ENCODE results near the gene TGIF1. TPM values are rescaled to one million over a fixed set of nuclear protein-coding genes. Genes with fewer than 3 reads are reported as not detected.

Gene TGIF1
- total and polyA plus RNA-seq, 10 of the 15 experiments (the other 5 are each of a cell fraction or from before 2014, with no cell fraction given): 1.8 to 8.5 (median 6.4) TPM

DNA sequence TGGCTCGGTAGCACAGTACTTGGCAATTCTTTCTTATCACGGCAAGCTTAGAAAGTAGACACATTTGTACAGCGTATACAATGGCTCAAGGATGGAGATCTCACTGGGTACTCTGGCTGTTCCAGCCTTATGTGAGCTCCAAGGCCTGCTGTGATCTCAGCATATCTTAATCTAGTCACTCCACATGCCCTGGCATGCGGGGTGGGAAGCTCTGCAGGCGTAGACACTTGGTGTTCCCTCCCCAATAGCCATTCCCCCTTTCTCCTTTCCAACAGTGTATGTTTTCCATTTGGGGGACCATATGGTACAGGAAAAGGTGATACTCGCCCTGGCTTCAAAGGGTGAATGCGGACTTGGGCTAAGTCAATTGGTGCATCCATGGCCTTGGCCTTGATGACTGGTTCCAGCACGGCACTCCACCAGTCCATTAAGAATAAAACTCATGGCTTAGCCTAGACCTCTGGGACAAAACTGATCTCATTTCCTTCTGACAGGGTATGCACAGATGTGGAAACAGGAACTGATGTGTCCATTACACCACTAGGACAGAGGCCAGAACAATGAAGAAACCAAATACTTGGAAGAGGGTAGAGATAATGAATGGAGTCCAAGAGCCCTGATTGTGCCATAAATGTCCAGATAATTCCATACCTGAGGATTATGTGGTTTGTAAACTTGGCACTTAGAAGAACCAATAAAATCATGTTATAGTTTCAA lies 28.4 kb downstream of the TGIF1 start:
- H3K4me3 ChIP-seq: no peak overlapping the region
- H3K9ac ChIP-seq (ENCODE audit: control insufficient read depth, insufficient read depth, low read length): no peak overlapping the region
- DNase-seq (ENCODE audit: low read depth, low spot score): no peak
- in situ Hi-C loops (cut with MboI) (no loop called here), intact Hi-C loops (cut with micrococcal nuclease; ENCODE audit: unreplicated experiment) (no loop called here)
- H3K27ac ChIP-seq (ENCODE audit: control insufficient read depth, insufficient read depth): no peak overlapping the region
- no peak for FAIRE-seq
- H2AFZ ChIP-seq (ENCODE audit: control insufficient read depth, low read depth, low read length): no peak overlapping the region
- no peak overlapping the region for H3K4me2 ChIP-seq (ENCODE audit: control insufficient read depth, insufficient read depth)
- TF ChIP-seq TBL1XR1 (IDR thresholded peaks at IDR 0.05; ENCODE audit: low read depth, low read length): no peak
- no TSS peak for BruUV-seq (replicated peaks)
- H3K9me3 ChIP-seq (replicated peaks; ENCODE audit: control insufficient read depth, insufficient read depth, low read length): no peaks in the 10 kb centered on the region; the same call in 2 of the 3 replicates
- no peaks in the 10 kb centered on the region for H3K4me1 ChIP-seq (ENCODE audit: control insufficient read depth, insufficient read depth, low read length)
- ChIA-PET RAD21 (ENCODE audit: unreplicated experiment) (no interaction called here), CTCF (interaction anchor here (0.9 to 1.1 kb wide), 2 partner anchors 25 to 107 kb away, joined by 3 to 4 read pairs; no protein-coding TSS in a partner anchor), SMC1A (ENCODE audit: uncharacterized antibody, unreplicated experiment) (interaction anchor here (0.6 to 0.7 kb wide), 2 partner anchors 12 to 15 kb away, joined by 3 read pairs; no protein-coding TSS in a partner anchor), POLR2A (no interaction called here)
- WGBS (ENCODE audit: insufficient coverage, insufficient replicate concordance, low lambda C conversion rate, missing lambda C conversion rate): 58% methylated on average over 8 of the region's 8 CpGs
- no peaks in the 10 kb centered on the region for H3K79me2 ChIP-seq (ENCODE audit: control insufficient read depth, insufficient read depth, low read length)
- no peak for ATAC-seq
- no peaks in the 10 kb centered on the region for H4K20me1 ChIP-seq (ENCODE audit: control insufficient read depth, insufficient read depth)
- no peaks in the 10 kb centered on the region for H3K36me3 ChIP-seq (ENCODE audit: control insufficient read depth in 2 of 2, insufficient read depth in 2 of 2, low read length in 1 of 2)
- peaks cover 0 to 2% of the 10 kb centered on the region in 2 experiments; a peak in 2 of 4 replicates for H3K27me3 ChIP-seq (replicated peaks in 1 of 2; ENCODE audit: control insufficient read depth in 2 of 2, insufficient read depth in 2 of 2, low read length in 1 of 2)

DNA sequence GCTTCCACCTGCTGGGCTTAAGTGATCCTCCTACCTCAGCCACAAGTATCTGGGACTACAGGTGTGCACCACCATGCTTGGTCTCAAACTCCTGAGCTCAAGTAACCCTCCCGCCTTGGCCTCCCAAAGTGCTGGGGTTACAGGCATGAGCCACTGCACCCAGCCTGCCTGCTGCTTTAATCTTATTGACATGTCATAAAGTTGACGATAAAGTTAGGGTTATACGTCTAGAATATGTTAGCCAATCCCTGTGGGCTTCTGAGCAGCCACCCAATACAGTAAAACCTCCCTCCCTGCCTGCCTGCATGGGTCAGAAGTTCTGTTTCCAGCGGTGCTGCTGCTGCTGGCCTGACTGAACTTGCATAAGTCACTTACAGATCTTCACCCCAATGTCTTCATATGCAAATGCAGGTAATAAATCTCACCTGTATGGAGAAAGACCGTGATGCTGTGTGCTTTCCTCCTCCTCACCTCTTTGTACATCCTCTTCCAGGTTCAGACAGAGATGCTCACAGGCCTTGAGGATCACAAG lies 30.1 kb downstream of the TGIF1 start:
- CTCF ChIA-PET: no interaction called here

More for the DNA sequence above, 30.1 kb downstream of the TGIF1 start:
- FAIRE-seq (no peak), ATAC-seq (no peak), DNase-seq (ENCODE audit: low read depth, low spot score) (no peak)
- no peaks in the 10 kb centered on the region for H3K9me3 ChIP-seq (replicated peaks; ENCODE audit: control insufficient read depth, insufficient read depth, low read length)
- no peak overlapping the region for H2AFZ ChIP-seq (ENCODE audit: control insufficient read depth, low read depth, low read length)
- RAD21 ChIA-PET (ENCODE audit: unreplicated experiment): no interaction called here
- no peaks in the 10 kb centered on the region for H3K4me1 ChIP-seq (ENCODE audit: control insufficient read depth, insufficient read depth, low read length)
- H3K79me2 ChIP-seq (ENCODE audit: control insufficient read depth, insufficient read depth, low read length): no peaks in the 10 kb centered on the region
- no TSS peak for BruUV-seq (replicated peaks)
- no peak overlapping the region for H3K4me3 ChIP-seq
- no peak overlapping the region for H3K4me2 ChIP-seq (ENCODE audit: control insufficient read depth, insufficient read depth)
- no peaks in the 10 kb centered on the region for H4K20me1 ChIP-seq (ENCODE audit: control insufficient read depth, insufficient read depth)
- SMC1A ChIA-PET (ENCODE audit: uncharacterized antibody, unreplicated experiment): interaction anchor here (0.6 to 1.4 kb wide), 3 partner anchors 73 to 123 kb away, joined by 3 read pairs; no protein-coding TSS in a partner anchor
- H3K36me3 ChIP-seq (ENCODE audit: control insufficient read depth in 2 of 2, insufficient read depth in 2 of 2, low read length in 1 of 2): no peaks in the 10 kb centered on the region
- in situ Hi-C loops (cut with MboI) (no loop called here), intact Hi-C loops (cut with micrococcal nuclease; ENCODE audit: unreplicated experiment) (no loop called here)
- no peak overlapping the region for H3K27ac ChIP-seq (ENCODE audit: control insufficient read depth, insufficient read depth)
- peaks cover 0 to 2% of the 10 kb centered on the region in 2 experiments; a peak in 2 of 4 replicates for H3K27me3 ChIP-seq (replicated peaks in 1 of 2; ENCODE audit: control insufficient read depth in 2 of 2, insufficient read depth in 2 of 2, low read length in 1 of 2)
- no peak overlapping the region for H3K9ac ChIP-seq (ENCODE audit: control insufficient read depth, insufficient read depth, low read length)
- 15% methylated on average over 5 of the region's 5 CpGs for WGBS (ENCODE audit: insufficient coverage, insufficient replicate concordance, low lambda C conversion rate, missing lambda C conversion rate)
- TF ChIP-seq, protein P1, sequence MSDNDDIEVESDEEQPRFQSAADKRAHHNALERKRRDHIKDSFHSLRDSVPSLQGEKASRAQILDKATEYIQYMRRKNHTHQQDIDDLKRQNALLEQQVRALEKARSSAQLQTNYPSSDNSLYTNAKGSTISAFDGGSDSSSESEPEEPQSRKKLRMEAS (IDR thresholded peaks at IDR 0.05; ENCODE audit: low read depth, low read length): no peak
- TF ChIP-seq HDAC6 (IDR thresholded peaks at IDR 0.05; ENCODE audit: unreplicated experiment) (no peak), PML (IDR thresholded peaks at IDR 0.05; ENCODE audit: low read length) (no peak), TBL1XR1 (IDR thresholded peaks at IDR 0.05; ENCODE audit: low read depth, low read length) (no peak)
- POLR2A ChIA-PET: no interaction called here

Measured in GM12878 (cell line).